Measurements from ENCODE around the gene ACOT12. TPM values are rescaled to one million over a fixed set of nuclear protein-coding genes. Genes with fewer than 3 reads are reported as not detected.

ACOT12 gene
- total RNA-seq, 1 experiment from 2014 or later, result not detected

DNA sequence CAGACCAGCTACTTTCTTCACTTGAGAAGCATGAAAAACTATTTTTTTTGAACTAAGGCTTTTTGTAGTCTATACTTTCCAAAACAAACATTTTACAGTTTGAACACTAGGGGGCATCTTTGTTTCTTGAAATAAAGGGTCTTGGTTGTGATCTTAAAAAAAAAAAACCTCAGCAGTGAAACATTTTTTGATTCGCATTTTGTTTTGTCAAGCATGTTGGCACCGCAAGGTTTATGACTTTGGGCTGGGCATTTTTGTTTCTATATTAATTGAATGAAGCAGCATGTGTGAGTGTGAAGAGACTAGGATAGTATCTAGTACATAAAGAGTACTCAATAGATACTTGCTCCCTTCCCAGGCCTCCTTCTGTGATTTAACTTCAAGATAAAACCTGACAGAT is 31.6 kb upstream of the ACOT12 start:
- H2BK12ac ChIP-seq (ENCODE audit: insufficient read length, low read depth, low read length), result no peak overlapping the region
- no peak overlapping the region for H2BK5ac ChIP-seq (ENCODE audit: insufficient read length, low read length)
- no peaks in the 10 kb centered on the region for H4K20me1 ChIP-seq (ENCODE audit: control insufficient read depth, insufficient read depth, insufficient read length)
- H3K9me3 Mint-ChIP-seq, result no peaks in the 10 kb centered on the region
- H3K4me1 ChIP-seq (ENCODE audit: insufficient read depth, low read length), result peaks cover 4% of the 10 kb centered on the region; the same call in 1 of the 2 replicates
- no peak overlapping the region for H4K5ac ChIP-seq (ENCODE audit: insufficient read length, low read depth, low read length)
- no peaks in the 10 kb centered on the region for H3K23me2 ChIP-seq (ENCODE audit: insufficient read length, low read depth, low read length, poor library complexity, severe bottlenecking)
- DNase-seq, result no peak
- no peak overlapping the region for H2BK20ac ChIP-seq (ENCODE audit: low read depth, low read length, poor library complexity, severe bottlenecking)
- no peak overlapping the region; a peak in 1 of 7 replicates for H3K27ac Mint-ChIP-seq
- H3K4me2 ChIP-seq (ENCODE audit: insufficient read depth, insufficient read length, low read length), result no peak overlapping the region
- no peak overlapping the region for H3K14ac ChIP-seq (ENCODE audit: insufficient read depth, low read length)
- H2BK15ac ChIP-seq (ENCODE audit: low read depth, low read length), result no peak overlapping the region
- no peak overlapping the region for H3K18ac ChIP-seq (ENCODE audit: insufficient read length, low read depth, low read length)
- H2AK5ac ChIP-seq (ENCODE audit: insufficient read length, low read length), result no peak overlapping the region
- no peak overlapping the region for H4K91ac ChIP-seq (ENCODE audit: insufficient read length, low read depth, low read length)
- peaks cover 7 to 9% of the 10 kb centered on the region in 2 experiments for H3K4me1 Mint-ChIP-seq
- H3K27me3 Mint-ChIP-seq (ENCODE audit: low read depth), result no peaks in the 10 kb centered on the region
- H3K9ac ChIP-seq (ENCODE audit: extremely low read depth, insufficient read length, low read length), result no peak overlapping the region
- no peak overlapping the region for H2AFZ ChIP-seq (ENCODE audit: low read length)
- no peaks in the 10 kb centered on the region for H3K27me3 ChIP-seq (ENCODE audit: insufficient read depth, low read length)
- no CpG with 5 or more reads among the region's 2 CpGs for WGBS (ENCODE audit: extremely low coverage, insufficient read length, low lambda C conversion rate)
- no peak overlapping the region for H3K27ac ChIP-seq (ENCODE audit: insufficient read length, low read depth, low read length)
- no peak overlapping the region for H3K23ac ChIP-seq (ENCODE audit: insufficient read length, low read depth, low read length)
- H3K4ac ChIP-seq (ENCODE audit: low read depth, low read length), result no peak overlapping the region
- H3K56ac ChIP-seq (ENCODE audit: insufficient read length, low read depth, low read length), result no peak overlapping the region
- H2BK120ac ChIP-seq (ENCODE audit: low read depth, low read length, poor library complexity, severe bottlenecking), result no peak overlapping the region
- peak; percentile 79 for TF ChIP-seq CTCF (conservative IDR thresholded peaks at IDR 0.05)
- no peak overlapping the region for H3K4me3 Mint-ChIP-seq
- no peak overlapping the region for H3T11ph ChIP-seq (ENCODE audit: low read length)
- no peaks in the 10 kb centered on the region for H3K79me1 ChIP-seq (ENCODE audit: insufficient read depth, low read depth, low read length, poor library complexity, severe bottlenecking)
- H3K9me3 ChIP-seq (ENCODE audit: control insufficient read depth, low read depth, low read length), result no peaks in the 10 kb centered on the region
- H3K79me2 ChIP-seq (ENCODE audit: insufficient read depth, low read length), result no peaks in the 10 kb centered on the region
- no peak overlapping the region for H4K8ac ChIP-seq (replicated peaks; ENCODE audit: insufficient read length, low read depth, low read length)
- no peaks in the 10 kb centered on the region for H3K36me3 Mint-ChIP-seq (ENCODE audit: insufficient read depth in 1 of 3, low read depth in 3 of 3)

All from H9 (cell line).